Adrenal gland (tissue), 5 donors: ENCODE results near the gene EID1.
"Not testable (repeated sequence)": the region's sequence is repeated elsewhere in the genome, so short reads cannot be mapped to it uniquely, and the experiment has no call there.

Source experiments
- CTCF ChIP-seq, 6 experiments: fragments of 450-650 bp in 4 of 6; fragments of 200-600 bp in 2 of 6; sonication (generic) in 1 of 6; IDR thresholded peaks; 1 replicate in 5 of 6; 2 replicates in 1 of 6; pipeline versions ENCODE4 v1.5.1 to v1.8.0; 2016 to 2021; ENCODE audit warnings: antibody characterized with exemption in 6 of 6, mild to moderate bottlenecking in 2 of 6, moderate library complexity in 1 of 6
- POLR2A ChIP-seq, 2 donors: fragments of 450-650 bp; IDR thresholded peaks; one replicate each; pipeline ENCODE4 v1.6.1; 2017; ENCODE audit warnings: antibody characterized with exemption in 2 of 2, mild to moderate bottlenecking in 2 of 2, moderate library complexity in 1 of 2
- donor health status: DM: no; HTN: no; CAD: no.

DNA sequence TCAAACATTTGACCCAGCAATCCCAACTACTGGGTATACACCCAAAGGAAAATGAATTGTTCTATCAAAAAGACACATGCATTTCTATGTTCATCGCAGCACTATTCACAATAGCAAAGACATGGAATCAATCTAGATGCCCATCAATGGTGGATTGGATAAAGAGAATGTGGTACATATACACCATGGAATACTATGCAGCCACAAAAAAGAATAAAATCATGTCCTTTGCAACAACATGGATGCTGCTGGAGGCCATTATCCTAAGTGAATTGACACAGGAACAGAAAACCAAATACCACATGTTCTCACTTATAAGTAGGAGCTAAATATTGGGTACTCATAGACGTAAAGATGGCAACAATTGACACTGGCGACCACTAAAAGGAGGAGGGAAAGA is 23.5 kb upstream of the EID1 start:
- TF ChIP-seq CTCF, POLR2A (IDR thresholded peaks at IDR 0.05): not testable (repeated sequence)
